OCI-LY3 (cell line): ENCODE measurements around the gene PDZK1IP1.

Experiments used
- H2AFZ ChIP-seq: fragments of 200-600, 300-600 bp; shearing (Covaris generic); 2 replicates; pipeline ENCODE4 v1.6.0; 2014; ENCODE audit warnings: antibody characterized with exemption, low read depth, low read length
- H3K27ac ChIP-seq: fragments of 200-600, 300-600 bp; sonication (generic); 2 replicates; pipeline ENCODE4 v1.5.1; 2014; ENCODE audit warnings: mild to moderate bottlenecking, low read length, moderate library complexity, mixed read lengths
- H3K27me3 ChIP-seq: fragments of 200-600, 300-600 bp; sonication (generic); 2 replicates; pipeline ENCODE4 v1.6.1; 2014; ENCODE audit warnings: low read depth, low read length, mixed read lengths
- H3K36me3 ChIP-seq: fragments of 200-600, 300-600 bp; sonication (generic); replicated peaks from 2 replicates; pipeline ENCODE3; 2014; ENCODE audit warnings: low read depth, low read length, mixed read lengths
- H3K4me1 ChIP-seq: fragments of 300-600, 200-600 bp; sonication (generic); 2 replicates; pipeline ENCODE4 v1.6.1; 2014; ENCODE audit warnings: low read length, mixed read lengths
- H3K4me2 ChIP-seq: fragments of 200-600, 300-600 bp; sonication (generic); 2 replicates; pipeline ENCODE4 v1.6.1; 2014; ENCODE audit warnings: low read length, mixed read lengths
- H3K4me3 ChIP-seq: fragments of 300-600, 200-600 bp; sonication (generic); 2 replicates; pipeline ENCODE4 v1.5.1; 2014; ENCODE audit warnings: antibody characterized with exemption, mild to moderate bottlenecking, low read length, moderate library complexity
- H3K79me2 ChIP-seq: fragments of 300-600, 200-600 bp; shearing (Covaris generic); 2 replicates; pipeline ENCODE4 v1.6.1; 2014; ENCODE audit warnings: mild to moderate bottlenecking, low read length, mixed read lengths
- H3K9ac ChIP-seq: fragments of 300-600, 200-600 bp; shearing (Covaris generic); 2 replicates; pipeline ENCODE4 v1.6.0; 2014; ENCODE audit warnings: mild to moderate bottlenecking, low read length, moderate library complexity
- H3K9me3 ChIP-seq: fragments of 200-600, 300-600 bp; shearing (Covaris generic); 2 replicates; pipeline ENCODE4 v1.6.1; 2014; ENCODE audit warnings: low read length, mixed read lengths; ENCODE audit not compliant: insufficient read depth
- H4K20me1 ChIP-seq: fragments of 200-600, 300-600 bp; sonication (generic); 2 replicates; pipeline ENCODE4 v1.6.1; 2016; ENCODE audit warnings: low read length, mixed read lengths; ENCODE audit not compliant: insufficient read depth
- EZH2phosphoT487 ChIP-seq: fragments of 200-600 bp; shearing (Covaris generic); IDR thresholded peaks from 2 replicates; pipeline ENCODE4 v1.6.1; 2018; ENCODE audit warnings: antibody characterized with exemption, mixed run types, low read depth
- TF ChIP-seq, protein P1 (sequence below): fragments of 200-600, 300-600 bp; sonication (generic); IDR thresholded peaks from 2 replicates; pipeline ENCODE4 v1.5.1; 2014; ENCODE audit warnings: antibody characterized with exemption, low read length, low read depth

Gene PDZK1IP1

DNA sequence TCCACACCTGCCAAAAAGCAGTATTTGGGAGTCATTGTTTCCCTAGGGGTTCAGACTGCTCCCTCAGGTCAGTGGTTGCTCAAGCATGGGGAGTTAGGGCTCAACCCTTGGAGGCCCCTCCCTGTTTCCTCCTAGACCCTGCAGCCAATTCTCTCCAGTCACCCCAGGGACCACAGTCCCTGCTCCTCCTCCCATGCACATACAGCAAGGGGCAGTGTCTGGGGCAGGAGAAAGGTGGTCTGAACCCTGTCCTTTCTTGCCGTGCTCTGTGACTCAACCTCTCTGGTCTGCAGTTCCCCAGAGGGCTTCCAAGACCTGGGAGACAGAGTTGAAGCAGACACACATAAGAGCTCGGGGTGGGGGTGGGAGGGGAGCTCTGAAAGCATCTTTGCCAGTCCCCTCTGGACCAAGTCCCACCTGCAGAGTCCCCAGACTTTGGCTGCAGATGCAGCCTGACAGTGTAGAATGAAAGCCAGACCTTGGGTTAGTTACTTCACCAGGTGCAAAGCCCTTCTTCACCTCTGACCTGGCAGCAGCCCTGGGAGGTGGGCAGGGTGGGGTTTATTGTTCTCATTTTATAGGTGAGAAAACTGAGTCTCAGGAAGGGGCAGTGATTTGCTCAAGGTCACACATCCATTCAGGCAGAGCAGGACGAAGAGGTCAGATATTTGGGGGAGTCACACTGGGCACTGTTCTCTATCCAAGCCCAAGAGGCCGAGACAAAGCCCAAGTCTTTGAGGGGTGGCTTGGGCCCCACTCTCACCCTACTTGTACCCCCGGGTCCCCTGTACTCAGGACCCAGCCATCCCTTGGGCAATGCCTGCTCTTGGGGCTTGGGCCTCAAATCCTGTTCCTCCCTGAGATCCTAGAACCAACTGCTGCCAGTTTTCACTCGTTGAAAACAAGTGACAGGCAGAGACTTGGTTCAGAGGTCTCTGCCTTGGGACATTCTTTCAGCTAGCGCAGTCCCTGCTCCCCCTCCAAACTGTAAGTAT is 748 bp downstream of the PDZK1IP1 start:
- Histone ChIP-seq H3K4me1 (no peaks in the 10 kb centered on the region), H3K4me2 (no peak overlapping the region), H3K4me3 (no peak overlapping the region), H4K20me1 (no peaks in the 10 kb centered on the region), H2AFZ (no peak overlapping the region), H3K9ac (no peak overlapping the region), H3K27me3 (no peaks in the 10 kb centered on the region), H3K9me3 (no peaks in the 10 kb centered on the region), H3K27ac (no peak overlapping the region), H3K36me3 (no peaks in the 10 kb centered on the region), H3K79me2 (no peaks in the 10 kb centered on the region)
- TF ChIP-seq, protein P1, sequence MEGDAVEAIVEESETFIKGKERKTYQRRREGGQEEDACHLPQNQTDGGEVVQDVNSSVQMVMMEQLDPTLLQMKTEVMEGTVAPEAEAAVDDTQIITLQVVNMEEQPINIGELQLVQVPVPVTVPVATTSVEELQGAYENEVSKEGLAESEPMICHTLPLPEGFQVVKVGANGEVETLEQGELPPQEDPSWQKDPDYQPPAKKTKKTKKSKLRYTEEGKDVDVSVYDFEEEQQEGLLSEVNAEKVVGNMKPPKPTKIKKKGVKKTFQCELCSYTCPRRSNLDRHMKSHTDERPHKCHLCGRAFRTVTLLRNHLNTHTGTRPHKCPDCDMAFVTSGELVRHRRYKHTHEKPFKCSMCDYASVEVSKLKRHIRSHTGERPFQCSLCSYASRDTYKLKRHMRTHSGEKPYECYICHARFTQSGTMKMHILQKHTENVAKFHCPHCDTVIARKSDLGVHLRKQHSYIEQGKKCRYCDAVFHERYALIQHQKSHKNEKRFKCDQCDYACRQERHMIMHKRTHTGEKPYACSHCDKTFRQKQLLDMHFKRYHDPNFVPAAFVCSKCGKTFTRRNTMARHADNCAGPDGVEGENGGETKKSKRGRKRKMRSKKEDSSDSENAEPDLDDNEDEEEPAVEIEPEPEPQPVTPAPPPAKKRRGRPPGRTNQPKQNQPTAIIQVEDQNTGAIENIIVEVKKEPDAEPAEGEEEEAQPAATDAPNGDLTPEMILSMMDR: no peak
- TF ChIP-seq EZH2phosphoT487: no peak

DNA sequence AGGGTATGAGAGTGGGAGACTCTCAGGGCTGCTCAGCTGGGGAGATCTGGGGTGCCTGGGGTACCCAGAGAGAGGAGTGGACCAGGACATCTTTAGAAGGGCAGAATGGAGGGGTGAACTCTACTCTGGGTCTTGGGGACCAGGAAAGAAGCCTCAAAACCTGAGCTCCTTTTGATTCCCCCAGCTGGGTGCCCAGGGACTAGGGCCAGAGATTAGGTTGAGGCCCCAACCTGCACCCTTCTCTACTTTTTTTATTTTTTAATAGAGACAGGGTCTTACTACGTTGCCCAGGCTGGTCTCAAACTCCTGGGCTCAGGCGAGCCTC is 1.9 kb downstream of the PDZK1IP1 start:
- Histone ChIP-seq H3K9me3 (no peaks in the 10 kb centered on the region), H3K4me2 (no peak overlapping the region), H3K27ac (no peak overlapping the region), H4K20me1 (no peaks in the 10 kb centered on the region), H3K36me3 (no peaks in the 10 kb centered on the region), H3K27me3 (no peaks in the 10 kb centered on the region), H3K4me1 (no peaks in the 10 kb centered on the region), H3K79me2 (no peaks in the 10 kb centered on the region), H2AFZ (no peak overlapping the region), H3K4me3 (no peak overlapping the region), H3K9ac (no peak overlapping the region)
- no peak for TF ChIP-seq EZH2phosphoT487
- TF ChIP-seq, protein P1: no peak

DNA sequence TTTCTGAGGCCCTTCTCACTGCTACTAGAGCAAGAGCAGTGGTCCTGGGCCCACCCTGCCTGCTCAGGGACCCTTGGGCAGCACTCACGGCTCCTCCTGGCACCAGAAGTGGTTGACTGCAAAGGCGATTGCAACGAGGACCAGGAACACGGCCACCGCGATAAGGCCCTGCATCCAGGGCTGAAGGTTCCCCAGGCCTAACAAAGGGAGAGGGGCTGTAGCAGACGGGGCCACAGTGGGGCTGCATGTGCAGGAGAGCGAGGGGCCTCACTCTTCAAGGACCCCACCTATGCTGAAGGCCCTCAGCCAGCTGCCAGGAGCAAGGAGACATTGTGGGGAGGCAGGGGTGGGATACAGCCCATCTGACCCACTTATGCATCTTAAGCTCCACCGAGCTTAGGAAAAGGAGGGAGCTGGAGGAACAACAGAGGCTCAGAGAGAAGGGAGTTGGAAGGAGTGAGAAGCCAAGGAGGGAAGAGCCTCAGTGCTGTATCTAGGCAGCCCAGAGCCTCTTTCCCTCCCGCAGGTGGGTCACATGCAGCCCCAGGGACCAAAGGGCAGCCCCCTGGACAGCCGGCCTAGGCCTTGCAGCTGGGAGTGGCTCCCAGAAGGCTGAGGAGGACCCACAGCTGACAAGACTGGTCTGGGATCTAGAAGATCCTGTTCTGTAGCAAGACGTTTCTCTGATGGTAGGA is 2.5 kb downstream of the PDZK1IP1 start:
- Histone ChIP-seq H3K9ac (no peak overlapping the region), H2AFZ (no peak overlapping the region)
- TF ChIP-seq, protein P1: no peak
- no peak for TF ChIP-seq EZH2phosphoT487

More for the DNA sequence above, 2.5 kb downstream of the PDZK1IP1 start:
- Histone ChIP-seq H3K4me2 (no peak overlapping the region), H3K27me3 (no peaks in the 10 kb centered on the region), H3K36me3 (no peaks in the 10 kb centered on the region), H4K20me1 (no peaks in the 10 kb centered on the region), H3K27ac (no peak overlapping the region), H3K4me1 (no peaks in the 10 kb centered on the region), H3K79me2 (no peaks in the 10 kb centered on the region), H3K4me3 (no peak overlapping the region), H3K9me3 (no peaks in the 10 kb centered on the region)
